ENCODE results near the gene MMP8.
"Not testable (repeated sequence)": the region's sequence is repeated elsewhere in the genome, so short reads cannot be mapped to it uniquely, and the experiment has no call there.

MMP8 gene

DNA sequence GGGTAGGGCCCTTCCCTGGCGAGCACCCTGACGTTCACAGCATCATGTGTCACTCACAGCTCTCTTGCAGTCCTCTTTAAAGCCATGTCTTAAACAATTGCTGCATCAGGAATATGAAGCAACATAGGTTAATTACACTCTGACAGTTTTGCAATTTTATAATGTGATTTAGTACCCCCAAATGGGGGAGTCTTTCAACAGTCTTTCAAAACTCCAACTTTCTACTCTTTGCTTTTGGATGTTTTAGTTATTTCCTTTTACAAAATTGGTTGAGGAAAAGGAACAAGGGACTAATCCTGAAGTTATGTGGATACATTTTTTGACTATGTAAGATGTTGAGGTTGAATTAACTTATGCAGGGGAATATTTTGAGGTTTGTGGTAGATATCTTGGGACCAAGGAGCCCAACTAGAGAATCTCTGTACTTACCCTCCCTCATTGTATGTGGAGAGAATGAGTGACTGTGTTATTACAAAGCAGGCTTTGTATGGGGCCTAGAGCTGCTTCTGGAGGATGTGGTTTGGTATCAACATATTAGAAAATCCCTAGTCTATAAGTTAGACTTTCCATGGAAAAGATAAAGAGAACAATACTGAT is at the start of gene MMP8:
Gene MMP8, minus strand, starts transcription at position 51 of the 597 bp plus-strand sequence. CDS start 99 bp downstream, outside the sequence.
- no peak for DNase-seq (ENCODE audit: low spot score)

- DNase-seq (ENCODE audit: low spot score): no peak
Observed at GRCh38 chr11:102773386-102773785, 48.6 kb upstream of the MMP8 start.

GRCh38 chr11:102771351-102771750 is 46.6 kb upstream of the MMP8 start:
- no peak for DNase-seq (ENCODE audit: low spot score)

- DNase-seq (ENCODE audit: low spot score): no peak
Observed at GRCh38 chr11:102770191-102770590, 45.4 kb upstream of the MMP8 start.

DNA sequence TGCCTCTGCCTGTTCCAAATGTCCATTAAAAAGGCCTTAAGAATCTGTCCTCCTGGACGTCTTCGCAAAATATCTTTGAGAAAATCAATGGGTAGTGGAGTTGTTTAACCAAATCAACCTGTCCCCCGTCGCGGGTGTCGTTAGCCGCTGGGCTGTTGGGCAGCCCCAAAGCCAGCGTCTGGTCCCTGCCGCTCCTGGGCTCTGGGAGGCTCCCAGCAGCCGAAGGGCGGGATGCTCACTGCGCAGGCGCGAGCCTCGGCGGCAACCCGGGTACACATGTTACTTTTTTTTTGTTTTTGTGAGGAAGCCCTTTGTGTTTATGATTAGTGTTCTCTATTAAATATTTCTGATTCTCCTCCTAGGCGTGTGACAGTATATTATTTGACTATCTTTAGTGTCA is 43.0 kb upstream of the MMP8 start:
- no peak for DNase-seq (ENCODE audit: low spot score)

GRCh38 chr11:102763440-102763839 is 38.7 kb upstream of the MMP8 start:
- no peak for DNase-seq (ENCODE audit: low spot score)

GRCh38 chr11:102762361-102762767 is 37.6 kb upstream of the MMP8 start:
- peak; percentile 37 for DNase-seq (ENCODE audit: low spot score)

- peak; percentile 55 for DNase-seq (ENCODE audit: low spot score)
Observed at GRCh38 chr11:102761646-102762238, 37.0 kb upstream of the MMP8 start.

- peak; percentile 83 for DNase-seq (ENCODE audit: low spot score)
Observed at GRCh38 chr11:102760344-102761035, 35.7 kb upstream of the MMP8 start.

DNA sequence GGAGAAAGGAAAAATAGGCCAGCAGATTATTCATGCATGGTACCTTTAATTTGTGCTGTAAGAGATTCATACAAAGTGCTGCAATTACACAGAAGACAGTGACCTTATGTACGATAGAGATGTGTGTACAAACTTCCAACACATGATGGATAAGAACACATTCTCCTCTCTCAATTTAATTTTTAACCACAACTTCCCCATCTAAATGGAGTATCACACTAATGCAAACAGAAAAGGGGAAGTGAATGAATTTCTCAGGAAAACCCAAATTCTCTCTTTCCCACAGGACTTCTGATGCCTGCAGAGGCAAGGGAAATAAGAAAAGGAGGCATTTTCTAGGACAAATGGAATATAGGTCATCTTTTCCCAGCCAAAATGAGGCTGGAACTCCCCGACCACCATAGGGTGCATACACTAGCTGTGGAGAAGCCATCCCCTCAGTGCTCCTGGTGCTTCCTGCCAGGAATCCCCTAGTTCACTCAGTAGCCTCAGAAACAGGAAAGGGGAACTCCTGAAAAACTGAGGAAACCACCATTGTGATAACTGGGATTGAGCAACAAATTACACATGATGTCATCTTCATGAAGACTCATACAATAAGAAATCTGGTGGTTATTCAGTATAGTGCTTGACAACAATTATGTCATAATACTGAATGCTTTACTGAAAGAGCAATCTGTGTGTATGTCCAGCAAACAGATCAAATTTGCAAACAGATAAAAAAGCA is 33.2 kb upstream of the MMP8 start:
- DNase-seq (ENCODE audit: low spot score): peak; percentile 35

DNA sequence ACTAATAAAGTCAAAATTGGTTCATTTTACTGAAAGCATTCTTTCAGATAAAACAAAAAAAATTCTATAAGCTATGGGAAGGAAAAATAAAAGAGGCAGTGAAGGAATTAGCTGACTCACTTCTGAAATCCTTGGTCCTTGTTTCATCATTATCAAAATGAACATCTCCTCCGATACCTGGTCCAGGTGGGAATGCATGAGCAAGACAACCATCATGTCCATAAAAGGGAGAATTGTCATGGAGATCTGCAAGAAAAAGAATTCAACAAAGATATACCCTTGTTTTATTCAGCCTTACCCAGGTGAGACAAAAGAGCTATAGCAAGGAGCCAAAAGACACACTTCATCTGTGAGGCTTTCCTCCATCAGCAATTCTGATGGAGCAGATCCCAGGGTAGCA is 28.5 kb upstream of the MMP8 start:
- no peak for DNase-seq (ENCODE audit: low spot score)

GRCh38 chr11:102751673-102752072 is 26.9 kb upstream of the MMP8 start:
- DNase-seq (ENCODE audit: low spot score): no peak

- no peak for DNase-seq (ENCODE audit: low spot score)
Observed at GRCh38 chr11:102749101-102749722, 24.5 kb upstream of the MMP8 start.

DNA sequence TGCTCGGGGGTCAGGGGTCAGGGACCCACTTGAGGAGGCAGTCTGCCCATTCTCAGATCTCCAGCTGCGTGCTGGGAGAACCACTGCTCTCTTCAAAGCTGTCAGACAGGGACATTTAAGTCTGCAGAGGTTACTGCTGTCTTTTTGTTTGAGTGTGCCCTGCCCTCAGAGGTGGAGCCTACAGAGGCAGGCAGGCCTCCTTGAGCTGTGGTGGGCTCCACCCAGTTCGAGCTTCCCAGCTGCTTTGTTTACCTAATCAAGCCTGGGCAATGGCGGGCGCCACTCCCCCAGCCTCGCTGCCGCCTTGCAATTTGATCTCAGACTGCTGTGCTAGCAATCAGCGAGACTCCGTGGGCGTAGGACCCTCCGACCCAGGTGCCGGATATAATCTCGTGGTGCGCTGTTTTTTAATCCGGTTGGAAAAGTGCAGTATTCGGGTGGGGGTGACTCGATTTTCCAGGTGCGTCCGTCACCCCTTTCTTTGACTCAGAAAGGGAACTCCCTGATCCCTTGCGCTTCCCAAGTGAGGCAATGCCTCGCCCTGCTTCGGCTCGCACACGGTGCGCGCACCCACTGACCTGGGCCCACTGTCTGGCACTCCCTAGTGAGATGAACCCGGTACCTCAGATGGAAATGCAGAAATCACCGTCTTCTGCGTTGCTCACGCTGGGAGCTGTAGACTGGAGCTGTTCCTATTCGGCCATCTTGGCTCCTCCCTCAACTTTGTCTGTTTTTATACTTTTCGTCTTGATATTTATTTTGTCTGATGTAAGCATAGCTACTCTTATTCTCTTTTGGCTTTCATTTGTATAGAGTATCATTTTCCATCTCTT is 22.2 kb upstream of the MMP8 start:
- DNase-seq (ENCODE audit: low spot score): not testable (repeated sequence)

DNA sequence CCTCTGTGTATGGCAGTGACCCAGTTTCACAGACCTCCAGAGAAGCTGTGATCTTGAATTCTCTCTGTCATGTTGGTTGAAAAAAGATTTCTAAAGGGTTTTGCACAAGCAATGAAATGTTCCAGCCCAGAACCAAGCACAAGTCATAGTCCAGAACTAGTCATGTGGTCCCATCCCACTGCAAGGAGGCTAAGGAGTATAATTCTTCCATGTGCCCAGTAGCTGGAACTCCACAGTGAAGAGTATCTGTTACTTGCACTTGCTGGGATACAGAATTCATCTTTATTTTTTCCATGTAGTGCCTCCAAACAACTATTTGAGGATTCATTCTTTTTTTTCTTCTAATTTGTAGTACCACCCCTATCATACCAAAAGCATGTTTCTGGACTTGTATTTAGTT is 9.9 kb upstream of the MMP8 start:
- DNase-seq (ENCODE audit: low spot score): no peak

- DNase-seq (ENCODE audit: low spot score): peak; percentile 74
Observed at GRCh38 chr11:102733232-102733875, 8.6 kb upstream of the MMP8 start.

DNA sequence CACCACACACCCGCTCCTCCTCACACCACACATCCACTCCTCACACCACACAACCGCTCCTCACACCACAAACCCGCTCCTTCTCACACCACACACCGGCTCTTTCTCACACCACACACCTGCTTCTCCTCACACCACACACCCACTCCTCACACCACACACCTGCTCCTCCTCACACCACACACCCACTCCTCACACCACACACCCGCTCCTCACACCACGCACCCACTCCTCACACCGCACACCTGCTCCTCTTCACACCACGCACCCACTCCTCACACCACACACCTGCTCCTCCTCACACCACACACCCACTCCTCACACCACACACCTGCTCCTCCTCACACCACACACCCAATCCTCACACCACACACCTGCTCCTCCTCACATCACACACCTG is 6.2 kb upstream of the MMP8 start:
- not testable (repeated sequence) for DNase-seq (ENCODE audit: low spot score)

GRCh38 chr11:102729849-102730815 is 5.4 kb upstream of the MMP8 start:
- DNase-seq (ENCODE audit: low spot score): peak; percentile 28

- DNase-seq (ENCODE audit: low spot score): no peak
Observed at GRCh38 chr11:102727890-102728289, 3.1 kb upstream of the MMP8 start.

- no peak for DNase-seq (ENCODE audit: low spot score)
Observed at GRCh38 chr11:102722821-102723220, 1.9 kb downstream of the MMP8 start.

Data from GM03348 (cell line).